Measurements from ENCODE around the gene RNPS1. TPM values are rescaled to one million over a fixed set of nuclear protein-coding genes. Genes with fewer than 3 reads are reported as not detected.

RNPS1 gene
- total RNA-seq, 1 experiment from 2014 or later = 101 TPM

- in situ Hi-C loops (cut with HindIII; ENCODE audit: low pct_unique_long_range_greater_than_20kb, low sequenced_read_pairs) = no loop called here
- no peak for DNase-seq (ENCODE audit: low read depth, low spot score)
Measured at GRCh38 chr16:2284797-2285576, 17.1 kb upstream of the RNPS1 start.

GRCh38 chr16:2284001-2284770 lies 16.3 kb upstream of the RNPS1 start:
- no peak for DNase-seq (ENCODE audit: low read depth, low spot score)

GRCh38 chr16:2282866-2283555 lies 15.1 kb upstream of the RNPS1 start:
- no peak for DNase-seq (ENCODE audit: low read depth, low spot score)
- in situ Hi-C loops (cut with HindIII; ENCODE audit: low pct_unique_long_range_greater_than_20kb, low sequenced_read_pairs) = no loop called here

More at GRCh38 chr16:2284001-2284770, 16.3 kb upstream of the RNPS1 start:
- in situ Hi-C loops (cut with HindIII; ENCODE audit: low pct_unique_long_range_greater_than_20kb, low sequenced_read_pairs) = no loop called here

GRCh38 chr16:2282262-2282661 lies 14.3 kb upstream of the RNPS1 start:
- in situ Hi-C loops (cut with HindIII; ENCODE audit: low pct_unique_long_range_greater_than_20kb, low sequenced_read_pairs) = no loop called here
- no peak for DNase-seq (ENCODE audit: low read depth, low spot score)

- no peak for DNase-seq (ENCODE audit: low read depth, low spot score)
- in situ Hi-C loops (cut with HindIII; ENCODE audit: low pct_unique_long_range_greater_than_20kb, low sequenced_read_pairs) = no loop called here
Measured at GRCh38 chr16:2280981-2281542, 13.1 kb upstream of the RNPS1 start.

GRCh38 chr16:2280461-2280860 lies 12.5 kb upstream of the RNPS1 start:
- DNase-seq (ENCODE audit: low read depth, low spot score) = no peak
- in situ Hi-C loops (cut with HindIII; ENCODE audit: low pct_unique_long_range_greater_than_20kb, low sequenced_read_pairs) = no loop called here

GRCh38 chr16:2278956-2279800 lies 11.3 kb upstream of the RNPS1 start:
- DNase-seq (ENCODE audit: low read depth, low spot score) = no peak
- in situ Hi-C loops (cut with HindIII; ENCODE audit: low pct_unique_long_range_greater_than_20kb, low sequenced_read_pairs) = no loop called here

- no peak for DNase-seq (ENCODE audit: low read depth, low spot score)
- in situ Hi-C loops (cut with HindIII; ENCODE audit: low pct_unique_long_range_greater_than_20kb, low sequenced_read_pairs) = no loop called here
Measured at GRCh38 chr16:2278272-2278608, 10.3 kb upstream of the RNPS1 start.

GRCh38 chr16:2277466-2278271 lies 9.7 kb upstream of the RNPS1 start:
- in situ Hi-C loops (cut with HindIII; ENCODE audit: low pct_unique_long_range_greater_than_20kb, low sequenced_read_pairs) = no loop called here
- no peak for DNase-seq (ENCODE audit: low read depth, low spot score)

GRCh38 chr16:2276368-2277195 lies 8.7 kb upstream of the RNPS1 start:
- in situ Hi-C loops (cut with HindIII; ENCODE audit: low pct_unique_long_range_greater_than_20kb, low sequenced_read_pairs) = no loop called here
- DNase-seq (ENCODE audit: low read depth, low spot score) = no peak

GRCh38 chr16:2275476-2276367 lies 7.8 kb upstream of the RNPS1 start:
- DNase-seq (ENCODE audit: low read depth, low spot score) = no peak
- in situ Hi-C loops (cut with HindIII; ENCODE audit: low pct_unique_long_range_greater_than_20kb, low sequenced_read_pairs) = no loop called here

- DNase-seq (ENCODE audit: low read depth, low spot score) = no peak
- in situ Hi-C loops (cut with HindIII; ENCODE audit: low pct_unique_long_range_greater_than_20kb, low sequenced_read_pairs) = no loop called here
Measured at GRCh38 chr16:2273931-2274330, 6.0 kb upstream of the RNPS1 start.

GRCh38 chr16:2273484-2273883 lies 5.6 kb upstream of the RNPS1 start:
- in situ Hi-C loops (cut with HindIII; ENCODE audit: low pct_unique_long_range_greater_than_20kb, low sequenced_read_pairs) = no loop called here

GRCh38 chr16:2271848-2272461 lies 4.0 kb upstream of the RNPS1 start:
- in situ Hi-C loops (cut with HindIII; ENCODE audit: low pct_unique_long_range_greater_than_20kb, low sequenced_read_pairs) = no loop called here
- no peak for DNase-seq (ENCODE audit: low read depth, low spot score)

More at GRCh38 chr16:2273484-2273883, 5.6 kb upstream of the RNPS1 start:
- DNase-seq (ENCODE audit: low read depth, low spot score) = no peak
